HG02973 (cell line): ENCODE results near the gene ST6GALNAC6.
"Not testable (repeated sequence)": the region's sequence is repeated elsewhere in the genome, so short reads cannot be mapped to it uniquely, and the experiment has no call there.

Experiments used
- ATAC-seq: cut with Tn5 transposase; IDR thresholded peaks from one replicate; pipeline ENCODE4 v1.9.1; 2021; ENCODE audit warnings: moderate library complexity; ENCODE audit not compliant: unreplicated experiment

Gene ST6GALNAC6

DNA sequence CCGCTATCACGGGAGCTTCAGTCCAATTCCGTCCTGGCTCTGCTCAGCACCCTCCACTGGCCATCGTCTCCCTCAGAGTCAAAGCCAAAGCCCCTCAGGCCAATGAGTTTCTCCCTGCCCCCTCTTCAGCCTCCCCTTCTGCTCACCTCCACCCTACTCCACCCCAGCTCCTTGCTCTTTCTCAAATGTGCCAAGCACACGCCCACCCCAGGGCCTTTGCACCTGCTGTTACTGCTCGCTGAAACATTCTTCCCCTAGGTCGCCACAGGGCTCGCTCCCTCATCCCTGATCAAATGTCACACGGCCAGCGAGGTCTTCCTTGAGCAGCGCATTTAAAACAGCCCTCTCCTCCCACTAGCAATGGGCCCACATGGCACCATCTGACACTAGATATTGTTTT is 38.6 kb downstream of the ST6GALNAC6 start:
- ATAC-seq = no peak

DNA sequence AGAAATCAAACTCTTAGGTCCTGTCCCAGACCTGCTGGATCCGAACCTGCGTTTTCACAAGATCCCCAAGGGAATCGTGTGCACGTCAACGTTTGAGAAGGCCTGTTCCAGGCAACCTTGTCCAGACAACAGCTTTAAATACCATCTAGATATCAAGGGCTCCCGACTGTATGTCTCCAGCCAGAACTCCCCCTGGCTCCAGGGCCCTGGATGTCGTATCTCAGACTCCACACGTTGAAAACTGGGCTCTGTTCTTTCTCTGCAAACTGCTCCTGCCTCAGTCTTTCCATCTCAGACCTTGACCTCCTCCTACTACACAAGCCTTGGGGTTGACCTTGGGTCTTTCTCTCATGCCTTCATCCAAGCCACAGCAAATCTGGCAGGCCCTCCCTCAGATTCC is 39.1 kb downstream of the ST6GALNAC6 start:
- ATAC-seq = no peak

DNA sequence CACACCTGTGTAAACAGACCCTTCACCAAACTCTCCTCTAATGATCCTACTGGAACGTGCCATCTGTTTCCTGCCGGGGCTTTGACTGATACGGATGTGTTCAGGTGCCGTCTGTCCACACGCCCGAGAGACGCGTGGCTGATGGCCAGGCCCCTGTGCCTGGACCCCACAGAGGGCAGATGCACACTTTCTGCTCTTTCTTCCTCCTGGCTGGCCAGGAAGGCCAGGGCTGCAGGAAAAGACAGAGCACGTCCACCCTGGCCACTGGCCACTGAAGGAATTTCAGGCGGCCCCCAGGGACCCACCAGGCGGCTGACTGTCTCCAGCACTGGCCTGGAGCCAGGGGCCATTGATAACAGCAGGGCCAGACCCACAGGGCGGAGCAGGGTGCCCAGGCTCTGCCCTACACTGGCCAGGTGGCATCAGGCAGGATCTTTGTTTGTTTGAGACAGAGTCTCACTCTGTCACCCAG is 41.3 kb downstream of the ST6GALNAC6 start:
- no peak for ATAC-seq

DNA sequence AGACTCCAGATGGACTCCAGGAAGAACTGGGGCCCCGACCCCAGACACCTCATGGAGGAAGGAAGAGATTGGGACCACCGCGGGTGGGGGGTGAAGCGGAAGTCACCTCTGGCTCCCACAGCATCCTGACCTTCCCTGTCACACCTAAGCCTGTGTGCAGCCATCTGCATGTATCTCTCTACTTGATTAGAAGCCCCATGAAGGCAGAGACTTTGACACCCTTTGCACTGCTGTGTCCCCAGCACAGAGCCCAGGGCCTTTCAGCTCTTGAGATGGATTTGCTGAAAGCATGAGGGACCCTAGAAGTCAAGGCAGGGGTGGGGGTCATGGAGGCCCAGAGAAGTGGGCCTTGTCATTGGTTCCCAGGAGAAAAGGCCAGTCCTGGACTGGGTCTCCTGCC is 42.1 kb downstream of the ST6GALNAC6 start:
- no peak for ATAC-seq

DNA sequence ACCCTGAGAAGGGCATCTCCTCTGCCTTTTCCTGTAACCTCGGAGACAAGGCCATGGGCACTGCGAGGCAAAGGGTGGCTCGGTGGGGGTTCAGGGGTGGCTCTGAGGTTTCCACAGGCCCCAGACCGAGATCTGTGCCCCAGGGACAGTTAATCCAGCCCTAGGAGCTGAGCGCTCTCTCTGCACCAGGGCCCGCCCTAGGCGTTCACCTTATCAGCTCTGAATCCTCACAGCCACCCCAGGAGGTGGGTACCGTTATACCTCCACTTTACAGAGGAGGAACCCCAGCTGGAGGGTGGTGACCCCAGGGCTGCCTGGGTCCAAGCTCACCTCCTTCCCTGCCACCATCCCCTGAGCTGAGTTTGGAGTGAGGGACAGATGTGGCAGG is 42.7 kb downstream of the ST6GALNAC6 start:
- ATAC-seq = no peak

DNA sequence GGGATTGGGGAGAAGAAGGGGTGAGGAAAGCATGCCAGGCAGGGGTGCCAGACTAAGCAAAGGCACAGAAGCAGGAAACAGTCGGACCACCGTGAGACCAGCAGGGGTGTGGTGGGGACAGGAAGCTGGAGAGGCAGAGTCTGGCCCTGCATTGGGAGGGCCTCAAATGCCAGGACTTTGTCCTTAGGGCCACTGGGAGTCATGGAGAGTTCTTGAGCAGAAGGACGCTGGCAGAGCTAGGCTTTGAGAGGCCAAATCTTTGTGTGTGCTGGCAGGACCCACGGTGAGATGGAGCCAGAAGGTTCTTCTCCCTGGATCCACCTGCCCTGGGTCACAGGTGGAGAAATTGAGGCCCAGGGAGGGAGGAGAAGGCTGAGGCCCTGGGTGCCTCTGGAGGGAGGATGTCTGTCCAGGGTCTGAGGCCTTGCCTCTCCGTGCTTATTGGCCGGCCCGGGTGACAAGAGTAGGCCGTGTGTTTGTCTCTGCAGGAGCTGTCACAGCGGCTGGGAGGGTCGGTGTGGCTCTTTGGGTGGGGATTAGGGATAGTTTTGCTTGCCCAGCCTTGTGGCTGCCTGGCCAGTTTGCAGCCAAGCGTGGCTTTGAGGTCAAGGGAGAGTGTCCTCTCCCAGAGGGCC is 43.2 kb downstream of the ST6GALNAC6 start:
- ATAC-seq = no peak

DNA sequence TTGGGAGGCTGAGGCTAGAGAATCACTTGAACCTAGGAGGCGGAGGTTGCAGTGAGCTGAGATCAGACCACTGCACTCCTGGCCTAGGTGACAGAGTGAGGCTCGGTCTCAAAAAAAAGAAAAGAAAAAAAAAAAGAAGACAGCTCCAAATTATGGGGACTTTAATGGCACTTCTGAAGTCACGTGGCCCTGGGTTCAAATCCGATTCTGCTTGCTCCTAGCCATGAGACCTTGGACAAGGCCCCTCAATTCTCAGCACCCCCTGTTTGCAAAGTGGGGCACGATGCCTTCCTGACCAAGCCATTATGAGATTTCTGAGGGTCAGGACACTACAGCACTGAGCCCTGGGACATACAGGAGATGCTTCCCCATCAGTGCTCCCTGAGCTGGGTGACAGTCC is 43.9 kb downstream of the ST6GALNAC6 start:
- no peak for ATAC-seq

DNA sequence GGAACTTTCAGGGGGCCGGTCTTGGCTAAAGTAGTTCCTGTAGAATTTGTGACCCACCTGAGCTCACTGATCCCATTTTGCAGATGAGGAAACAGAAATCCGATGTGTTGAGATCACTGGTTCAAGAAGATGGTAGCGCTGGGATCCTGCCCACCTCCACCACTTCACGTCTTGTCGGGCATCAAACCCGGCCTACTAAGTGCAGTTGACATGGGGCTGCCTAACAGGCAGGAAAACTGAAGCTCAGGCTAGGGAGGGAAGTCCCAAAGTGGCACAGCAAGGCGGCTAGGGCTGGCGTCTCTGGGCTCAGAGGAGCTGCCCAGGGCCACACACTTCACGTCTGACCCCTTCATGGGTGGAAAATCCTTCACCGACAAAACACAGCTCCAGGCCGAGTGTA is 44.4 kb downstream of the ST6GALNAC6 start:
- no peak for ATAC-seq

DNA sequence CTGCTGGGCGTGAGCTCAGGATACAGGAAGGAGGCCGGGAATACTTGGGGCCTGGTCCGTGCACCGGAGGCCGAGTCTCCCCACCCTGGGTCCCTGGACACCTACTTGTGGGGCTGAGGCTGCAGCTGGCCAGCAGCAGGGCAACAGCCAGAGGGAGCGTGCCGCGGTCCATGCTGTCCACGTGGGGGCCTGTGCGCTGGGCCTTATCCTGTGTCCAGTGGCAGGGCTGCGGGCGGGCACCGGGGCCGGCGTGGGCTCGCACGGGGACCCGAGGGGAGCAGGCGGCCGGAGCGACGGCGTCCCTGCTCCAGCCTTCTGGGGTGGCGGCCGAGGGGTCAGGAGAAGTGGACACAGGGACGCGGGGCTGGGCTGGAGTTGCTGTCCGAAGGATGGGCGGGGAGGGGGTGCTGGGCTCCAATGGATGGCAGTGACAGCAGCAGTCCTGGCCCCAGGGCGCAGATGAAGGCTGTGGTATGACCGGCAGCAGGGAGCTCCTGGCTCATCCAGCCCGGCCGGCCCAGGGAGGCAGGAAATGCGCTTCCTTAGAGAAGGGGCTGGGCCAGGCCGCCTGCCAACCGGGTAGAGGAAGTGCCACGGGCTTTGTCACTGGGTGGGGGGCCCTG is 45.1 kb downstream of the ST6GALNAC6 start, which contains the start of gene ENG:
ENG (minus strand) TSS at position 475 of the 623 bp plus-strand sequence; CDS start at position 172, 303 bp downstream.
- no peak for ATAC-seq

DNA sequence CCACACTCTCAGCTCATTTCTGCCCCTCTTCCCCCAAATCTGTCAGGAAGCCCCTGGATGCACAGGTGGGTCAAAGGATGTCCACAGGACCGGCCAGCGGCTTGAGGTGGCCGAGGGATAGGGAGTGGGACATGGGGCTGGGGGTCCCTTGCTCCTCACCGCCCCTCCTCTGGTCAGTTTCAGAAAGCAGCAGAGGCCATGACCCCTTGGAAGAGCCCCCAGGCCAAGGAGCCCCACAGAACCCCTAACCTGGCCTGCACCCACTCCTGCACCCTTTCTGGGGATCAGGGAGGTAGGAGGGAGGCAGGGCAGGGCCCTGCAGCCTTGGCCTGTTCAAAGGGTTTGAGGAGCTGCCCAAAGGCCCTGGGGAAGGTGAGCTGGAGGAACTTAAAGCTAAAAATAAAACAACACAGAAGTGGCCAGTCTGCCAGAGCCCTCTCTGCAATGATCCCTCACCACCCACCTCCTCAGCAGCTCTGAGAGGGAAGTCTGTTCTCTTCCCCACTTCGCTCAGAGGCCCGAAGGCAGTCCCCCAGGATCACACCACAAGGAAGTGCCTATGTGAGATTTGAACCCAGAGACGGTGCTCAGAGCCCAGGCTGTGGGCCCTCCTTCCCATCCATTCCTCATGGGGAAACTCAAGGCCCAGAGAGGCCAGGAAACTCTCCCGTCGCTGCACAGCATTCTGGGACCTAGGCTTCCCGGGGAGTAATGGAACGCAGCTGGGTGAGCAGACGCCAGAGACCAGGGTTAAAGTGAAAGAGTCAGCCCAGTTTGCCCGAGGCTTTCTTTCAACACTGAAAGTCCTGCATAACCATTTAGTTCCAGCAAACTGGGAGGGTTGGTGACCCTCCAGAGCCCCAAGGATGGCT is 45.9 kb downstream of the ST6GALNAC6 start:
- ATAC-seq = no peak

DNA sequence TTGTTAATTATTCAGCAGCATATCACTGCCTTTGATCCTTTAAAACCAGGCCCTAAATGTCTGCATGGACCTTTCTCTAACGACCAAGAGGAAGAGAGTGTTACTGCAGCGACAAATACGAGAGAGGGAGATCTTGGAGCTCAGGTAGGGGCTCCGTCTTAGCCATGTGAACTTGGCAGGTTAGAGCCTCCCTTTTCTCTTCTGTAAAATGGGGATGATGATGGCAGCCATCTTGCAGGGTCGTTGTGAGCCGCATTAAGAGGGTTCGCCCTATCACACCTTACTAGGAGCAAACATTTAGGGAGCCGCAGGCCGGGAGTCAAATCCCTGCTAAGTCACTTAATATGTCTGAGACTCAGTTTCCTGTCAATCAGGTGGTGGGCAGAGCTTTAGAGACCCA is 46.6 kb downstream of the ST6GALNAC6 start:
- ATAC-seq = no peak

DNA sequence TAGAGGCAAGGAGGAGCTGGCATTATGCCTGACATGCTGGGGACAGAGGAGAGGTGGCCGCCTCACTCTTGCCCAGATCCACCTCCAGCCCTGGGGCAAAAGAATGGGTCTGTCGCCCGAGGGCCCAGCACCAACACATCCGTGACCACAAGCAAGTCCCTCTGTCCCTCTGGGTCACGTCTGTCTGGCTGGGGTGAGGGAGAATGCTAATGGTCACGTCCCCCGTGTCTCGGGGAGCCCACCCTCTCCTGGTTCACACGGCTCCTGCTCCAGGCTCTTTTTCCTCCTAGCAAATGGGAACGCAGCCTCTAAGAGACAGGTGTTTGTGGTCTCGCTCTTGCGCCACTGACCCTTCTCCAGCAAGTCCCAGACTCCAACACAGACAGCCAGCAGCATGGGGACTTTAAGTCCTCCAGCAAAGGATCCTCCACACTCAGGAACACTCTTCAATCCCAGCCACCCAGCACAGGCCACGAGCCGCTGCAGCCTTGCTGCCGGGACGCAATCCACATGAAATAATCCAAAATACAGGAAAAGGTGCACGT is 49.0 kb downstream of the ST6GALNAC6 start:
- ATAC-seq = no peak

DNA sequence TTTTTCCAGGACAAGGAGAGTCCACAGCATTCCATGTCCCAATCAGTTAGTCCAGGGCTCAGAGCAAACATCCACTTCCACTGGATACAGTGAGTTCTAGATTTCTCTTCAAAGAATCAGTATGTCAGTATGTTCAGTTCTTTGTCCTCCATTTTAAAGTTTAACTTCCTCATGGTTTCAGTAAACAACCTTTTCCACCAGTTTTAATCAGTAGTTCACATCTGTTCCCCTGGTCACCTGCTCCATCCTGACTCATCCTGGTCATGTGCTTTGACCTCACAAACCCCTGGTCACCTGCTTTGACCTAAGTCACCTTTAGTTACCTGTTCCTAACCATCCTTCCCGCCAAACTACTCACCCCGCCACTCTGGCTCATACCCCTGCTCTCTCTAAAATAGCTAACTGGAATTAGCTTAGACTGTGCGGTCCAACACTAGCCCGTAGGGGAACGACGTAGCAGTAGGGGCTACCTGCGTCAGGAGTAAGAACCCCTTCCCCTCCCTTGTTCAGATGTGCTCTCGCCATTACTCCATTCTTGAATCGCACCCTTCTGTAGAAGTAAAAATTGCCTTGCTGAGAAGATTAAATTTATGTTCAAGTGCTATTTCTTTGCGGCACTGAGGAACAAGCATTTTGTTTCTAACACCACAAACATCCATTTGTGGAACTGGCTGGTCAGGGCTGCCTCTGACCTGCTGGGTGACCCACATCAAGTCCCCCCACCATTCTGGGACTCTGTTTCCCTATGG is 50.5 kb downstream of the ST6GALNAC6 start:
- ATAC-seq = no peak

DNA sequence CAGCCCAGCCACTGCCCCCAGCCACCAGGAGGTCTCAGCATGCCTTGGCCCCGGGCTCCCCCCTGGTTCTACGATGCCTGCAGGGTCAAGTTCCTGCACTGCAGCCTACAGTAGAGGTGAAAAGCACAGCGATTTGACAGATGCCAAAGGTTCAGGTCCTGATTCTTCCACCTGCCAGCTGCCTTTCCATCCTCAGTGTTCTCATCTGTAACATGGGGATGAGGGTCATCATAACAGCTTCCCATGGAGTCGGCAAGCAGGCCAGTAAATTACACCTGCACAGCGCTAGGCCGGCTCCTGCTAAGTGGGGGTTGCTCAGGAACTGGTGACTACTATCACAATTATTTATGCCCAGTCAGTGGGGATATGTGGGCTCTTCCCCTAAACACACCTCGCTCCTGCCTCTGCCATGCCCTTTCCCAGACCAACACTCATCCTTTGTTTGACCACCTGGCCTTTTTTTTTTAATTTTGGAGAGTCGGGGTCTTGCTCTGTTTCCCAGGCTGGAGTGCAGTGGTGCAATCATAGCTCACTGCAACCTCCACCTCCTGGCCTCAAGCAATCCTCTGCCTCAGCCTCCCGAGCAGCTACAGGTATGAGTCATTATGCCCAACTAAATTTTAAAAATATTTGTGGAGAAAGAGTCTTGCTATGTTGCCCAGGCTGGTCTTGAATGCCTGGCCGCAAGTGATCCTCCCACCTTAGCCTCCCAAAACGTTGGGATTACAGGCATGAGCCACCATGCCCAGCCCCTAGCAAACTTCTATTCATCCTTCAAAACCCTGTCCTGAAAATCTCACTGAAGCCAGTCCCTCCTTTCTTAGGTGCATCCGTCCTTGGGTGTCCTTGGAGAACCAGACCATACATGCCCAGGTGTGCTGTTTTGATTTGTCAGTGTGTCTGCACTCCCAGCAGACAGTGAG is 51.3 kb downstream of the ST6GALNAC6 start:
- ATAC-seq = no peak

DNA sequence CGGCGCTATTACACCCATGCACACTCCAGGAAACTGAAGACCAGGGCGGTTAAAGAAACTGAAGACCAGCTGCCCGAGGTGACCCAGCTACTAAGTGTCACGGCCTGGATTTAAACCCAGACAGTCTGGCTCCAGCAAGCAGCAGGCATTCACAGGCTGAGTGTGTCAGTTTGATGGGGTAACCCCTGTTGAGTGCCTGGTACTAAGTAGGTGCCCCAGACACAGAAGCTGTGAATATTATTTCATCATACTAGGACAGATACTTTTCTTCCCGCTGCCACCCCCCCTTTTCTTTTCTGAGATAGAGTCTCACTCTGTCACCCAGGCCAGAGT is 52.3 kb downstream of the ST6GALNAC6 start:
- no peak for ATAC-seq

DNA sequence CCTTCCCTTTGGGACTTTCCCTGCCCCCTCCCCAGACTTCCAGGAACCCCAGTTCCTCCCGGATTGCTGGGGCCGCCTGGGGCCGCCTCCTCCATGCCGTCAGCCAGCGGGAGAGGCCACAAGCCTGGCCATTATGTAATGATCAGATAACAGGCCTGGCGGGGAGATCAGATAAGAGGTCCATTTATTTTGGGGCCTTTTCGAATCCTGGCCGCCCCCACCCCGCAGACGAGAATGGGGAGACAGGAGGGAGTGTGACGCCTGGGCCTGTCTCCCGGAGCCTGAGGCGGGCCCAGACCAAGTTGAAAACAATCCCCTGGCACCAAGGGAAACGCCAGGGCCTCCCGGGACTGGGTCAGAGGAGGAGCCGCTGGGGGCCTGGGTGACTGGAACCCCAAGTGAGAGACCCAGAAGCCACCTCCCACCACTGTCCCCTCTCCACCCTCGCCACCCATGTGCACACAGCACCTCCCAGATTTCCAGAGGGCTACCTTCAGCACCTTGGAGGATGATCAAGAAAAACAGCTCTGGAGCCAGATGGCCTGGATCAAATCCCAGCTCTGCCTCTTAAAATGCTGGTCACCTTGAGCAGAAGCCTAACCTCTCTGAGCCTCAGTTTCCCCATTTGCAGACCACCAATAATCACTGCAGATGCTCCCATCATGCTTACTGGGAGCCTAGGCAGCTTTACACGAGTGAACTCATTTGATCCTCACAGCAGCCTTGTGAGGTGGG is 52.8 kb downstream of the ST6GALNAC6 start:
- ATAC-seq = no peak

DNA sequence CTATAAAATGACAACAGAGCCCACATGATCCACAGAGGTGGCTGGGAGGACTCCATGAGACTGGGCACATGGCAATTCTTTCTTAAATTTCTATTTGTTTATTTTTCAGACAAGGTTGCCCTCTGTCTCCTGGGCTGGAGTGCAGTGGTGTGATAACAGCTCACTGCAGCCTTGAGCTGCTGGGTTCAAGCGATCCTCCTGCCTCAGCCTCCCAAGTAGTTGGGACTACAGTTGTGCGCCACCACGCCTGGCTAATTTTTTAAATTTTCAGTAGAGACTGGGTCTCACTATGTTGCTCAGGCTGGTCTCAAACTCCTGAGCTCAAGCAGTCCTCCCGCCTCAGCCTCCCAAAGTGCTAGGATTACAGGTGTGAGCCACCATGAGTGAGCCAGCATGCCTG is 53.8 kb downstream of the ST6GALNAC6 start:
- ATAC-seq = not testable (repeated sequence)

DNA sequence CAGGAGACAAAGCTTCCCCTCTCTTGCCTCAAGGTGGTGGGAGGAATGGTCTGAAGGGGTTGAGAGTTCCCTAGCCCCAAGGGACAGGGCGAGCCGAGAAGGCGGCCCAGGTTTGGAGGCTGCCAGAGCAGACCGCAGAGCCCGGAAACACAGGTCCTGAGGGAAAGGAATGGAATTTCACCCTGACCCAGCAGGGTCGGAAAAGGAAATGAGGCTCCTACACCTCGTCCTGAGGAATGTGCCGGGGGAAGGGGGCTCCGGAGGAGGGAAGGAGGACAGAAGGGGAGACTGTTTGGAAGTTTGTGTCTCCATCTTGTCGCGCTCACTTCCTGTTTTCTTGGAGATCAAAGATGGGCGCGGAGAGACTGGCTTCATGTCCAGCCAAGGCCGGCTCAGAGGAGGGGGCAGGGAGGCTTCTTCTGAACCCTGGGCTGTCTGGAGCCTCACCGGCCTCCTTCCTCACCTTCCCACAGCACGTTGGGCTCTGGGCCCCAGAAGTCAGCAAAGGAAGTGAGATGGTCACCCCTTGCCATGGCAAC is 54.5 kb downstream of the ST6GALNAC6 start:
- ATAC-seq = no peak
